DOHH2 (cell line): Measurements from ENCODE around the gene ZBTB26.

Experiments
- CTCF ChIP-seq: fragments of 200-600 bp; sonication (generic); IDR thresholded peaks from one replicate; pipeline ENCODE4 v1.5.1; 2014; ENCODE audit warnings: antibody characterized with exemption, mild to moderate bottlenecking, low read depth, low read length; ENCODE audit not compliant: poor library complexity, severe bottlenecking
- EZH2phosphoT487 ChIP-seq: fragments of 200-600 bp; sonication (generic); IDR thresholded peaks from 2 replicates; pipeline ENCODE4 v1.6.1; 2017; ENCODE audit warnings: borderline replicate concordance, mild to moderate bottlenecking, antibody characterized with exemption, low read length, moderate library complexity, mixed read lengths

- TF ChIP-seq CTCF (no peak), EZH2phosphoT487 (no peak)
These were observed 8.6 kb downstream of the ZBTB26 start for GRCh38 chr9:122922713-122923112.
